ENCODE measurements around the gene SMYD3.

DNA sequence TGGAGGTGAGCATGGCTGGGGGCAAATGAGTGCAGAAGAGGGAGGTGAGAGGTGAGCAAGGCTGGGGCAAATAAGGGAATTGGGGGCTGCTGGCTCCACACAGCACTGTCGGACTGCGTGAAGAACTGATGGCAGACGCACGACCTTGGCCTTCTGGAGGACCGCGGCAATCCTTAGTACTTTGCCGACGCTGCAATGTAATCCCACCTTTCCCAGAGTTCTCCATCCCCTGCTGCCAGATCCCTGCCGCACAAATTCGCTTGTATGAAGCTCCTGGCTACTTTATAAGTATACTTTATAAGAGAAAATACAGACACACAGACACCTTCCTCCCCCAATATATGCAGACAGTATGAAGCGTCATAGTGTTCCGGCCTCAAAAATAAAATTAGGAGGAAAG is 472.4 kb downstream of the SMYD3 start:
- TF ChIP-seq POLR2A (IDR thresholded peaks at IDR 0.05; ENCODE audit: low read depth, low read length): no peak
- TF ChIP-seq, protein P1, sequence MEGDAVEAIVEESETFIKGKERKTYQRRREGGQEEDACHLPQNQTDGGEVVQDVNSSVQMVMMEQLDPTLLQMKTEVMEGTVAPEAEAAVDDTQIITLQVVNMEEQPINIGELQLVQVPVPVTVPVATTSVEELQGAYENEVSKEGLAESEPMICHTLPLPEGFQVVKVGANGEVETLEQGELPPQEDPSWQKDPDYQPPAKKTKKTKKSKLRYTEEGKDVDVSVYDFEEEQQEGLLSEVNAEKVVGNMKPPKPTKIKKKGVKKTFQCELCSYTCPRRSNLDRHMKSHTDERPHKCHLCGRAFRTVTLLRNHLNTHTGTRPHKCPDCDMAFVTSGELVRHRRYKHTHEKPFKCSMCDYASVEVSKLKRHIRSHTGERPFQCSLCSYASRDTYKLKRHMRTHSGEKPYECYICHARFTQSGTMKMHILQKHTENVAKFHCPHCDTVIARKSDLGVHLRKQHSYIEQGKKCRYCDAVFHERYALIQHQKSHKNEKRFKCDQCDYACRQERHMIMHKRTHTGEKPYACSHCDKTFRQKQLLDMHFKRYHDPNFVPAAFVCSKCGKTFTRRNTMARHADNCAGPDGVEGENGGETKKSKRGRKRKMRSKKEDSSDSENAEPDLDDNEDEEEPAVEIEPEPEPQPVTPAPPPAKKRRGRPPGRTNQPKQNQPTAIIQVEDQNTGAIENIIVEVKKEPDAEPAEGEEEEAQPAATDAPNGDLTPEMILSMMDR (IDR thresholded peaks at IDR 0.05; ENCODE audit: extremely low read depth in 1 of 2, insufficient read depth in 1 of 2, low read depth in 1 of 2, low read length in 2 of 2): no peak
